ENCODE measurements around the gene NPR2.

The NPR2 gene

DNA sequence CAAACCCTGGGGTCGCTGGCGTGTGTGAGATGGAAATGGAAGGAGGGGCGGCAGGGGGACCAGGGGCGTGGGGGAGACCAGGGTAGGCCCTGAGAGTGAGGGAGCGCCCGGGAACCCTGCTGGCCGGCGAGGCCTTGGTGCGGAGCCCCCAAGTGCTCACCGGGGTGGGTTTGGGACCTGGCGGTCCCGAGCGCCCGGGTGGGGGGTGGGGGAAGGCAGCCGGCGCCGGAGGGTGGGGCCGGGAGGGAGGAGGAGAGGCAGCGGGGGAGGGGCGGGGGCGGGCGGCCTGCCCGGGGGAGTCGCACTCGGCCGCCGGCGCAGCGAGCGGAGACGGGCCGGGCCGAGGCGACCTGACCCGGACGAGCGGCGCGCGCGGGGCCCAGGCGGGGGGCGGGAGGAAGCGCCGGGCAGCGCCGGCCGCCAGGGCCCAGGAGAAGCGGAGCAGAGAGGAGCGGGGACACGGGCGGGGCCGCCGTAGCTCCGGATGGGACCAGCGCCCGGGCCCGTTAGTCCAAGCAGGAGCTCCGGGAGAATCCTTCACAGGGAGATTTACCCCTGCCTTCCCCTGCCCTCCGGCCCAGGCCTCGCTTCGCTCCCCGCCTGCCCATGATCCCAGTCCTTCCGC is at the start of gene NPR2:
NPR2 (plus strand) TSS at position 295 of the 625 bp plus-strand sequence. CDS start 818 bp downstream, outside the sequence.
- no peak for DNase-seq (ENCODE audit: low spot score)

DNA sequence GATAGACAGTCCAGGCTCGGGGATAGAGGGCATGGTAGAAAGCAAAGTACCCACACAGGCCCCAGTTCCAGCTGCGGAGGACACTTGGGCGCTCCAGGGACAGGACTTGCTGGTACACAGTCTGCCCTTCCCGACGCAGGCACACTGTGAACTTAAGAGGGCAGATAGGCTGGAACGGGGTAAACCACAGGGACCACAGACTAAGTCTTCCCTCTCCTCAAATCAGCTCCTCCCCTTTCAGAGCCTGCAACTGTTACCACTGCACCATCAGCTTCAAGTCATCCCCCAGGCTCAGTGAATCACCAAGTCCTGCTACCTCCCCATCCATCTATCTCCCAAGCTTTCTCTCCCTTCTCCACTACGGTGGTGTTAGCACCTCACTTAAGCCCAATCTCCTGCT is 49.7 kb upstream of the NPR2 start:
- no peak for DNase-seq (ENCODE audit: low spot score)

DNA sequence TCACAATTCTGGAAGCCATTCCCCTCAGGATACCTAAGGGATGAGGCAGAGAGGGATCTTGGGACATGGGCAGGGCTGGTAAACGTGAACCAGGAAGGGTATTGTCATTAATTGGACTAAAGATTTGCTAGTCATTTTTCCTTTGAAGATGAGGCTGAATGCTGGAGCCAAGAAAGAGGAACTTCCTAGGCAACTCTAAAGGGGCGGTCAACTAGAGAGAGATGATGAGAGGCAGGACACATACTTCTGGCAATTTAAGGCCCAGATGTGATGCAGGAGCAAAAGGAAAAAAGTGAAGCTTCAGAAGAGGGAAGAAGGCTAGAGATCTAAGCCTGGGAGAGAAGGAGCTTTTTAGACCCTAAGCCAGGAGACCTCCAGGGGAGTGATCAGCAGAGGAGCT is 47.9 kb upstream of the NPR2 start:
- DNase-seq (ENCODE audit: low spot score): no peak

DNA sequence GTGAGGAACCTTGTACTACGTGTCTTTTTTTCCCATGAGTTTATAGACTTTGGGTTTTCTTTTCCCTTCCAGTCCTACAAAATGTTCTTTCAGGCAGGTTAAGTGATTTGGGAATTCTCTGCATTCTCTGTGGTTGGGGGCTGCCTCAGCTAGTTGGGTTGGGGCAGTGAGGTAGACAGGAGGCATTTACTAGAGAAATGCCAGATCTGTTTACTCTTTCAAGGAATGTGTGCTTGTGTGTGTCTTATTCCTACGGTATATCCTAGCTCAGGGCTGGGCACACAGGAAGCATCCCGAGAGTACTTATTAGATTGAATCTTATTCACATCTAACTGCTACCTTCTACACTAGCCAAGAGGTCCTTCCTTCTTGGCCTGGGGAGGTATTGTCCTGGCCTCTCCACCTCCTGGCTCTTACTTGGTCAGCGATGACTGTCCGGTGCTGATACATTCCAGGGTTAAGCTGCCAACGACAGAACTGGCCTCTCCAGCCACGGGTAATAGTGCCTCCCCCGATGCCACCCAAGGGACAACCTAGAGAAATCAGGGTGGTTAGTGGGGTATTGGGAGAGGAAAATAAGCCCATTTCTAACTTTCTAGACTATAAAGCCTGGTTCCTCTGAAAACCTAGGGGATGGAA is 47.4 kb upstream of the NPR2 start:
- no peak for DNase-seq (ENCODE audit: low spot score)

DNA sequence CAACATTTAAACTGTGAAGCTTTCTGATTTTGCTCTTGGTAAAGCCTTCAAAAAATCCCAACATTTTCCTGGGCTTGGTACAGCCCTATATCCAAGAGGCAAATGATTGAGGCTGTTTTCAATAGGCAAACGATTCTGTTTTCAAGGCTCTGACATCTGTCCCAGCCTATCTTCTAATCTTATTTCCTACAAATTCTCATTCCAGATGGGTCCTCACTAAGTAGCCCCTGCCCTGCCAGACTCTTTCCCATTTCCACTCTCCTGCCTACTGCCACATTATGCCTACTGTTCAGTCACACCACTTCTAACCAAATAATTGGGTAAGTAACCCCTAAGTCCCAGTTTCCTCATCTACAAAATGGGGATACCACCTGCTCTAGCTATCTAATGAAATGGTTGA is 45.8 kb upstream of the NPR2 start:
- DNase-seq (ENCODE audit: low spot score): no peak

DNA sequence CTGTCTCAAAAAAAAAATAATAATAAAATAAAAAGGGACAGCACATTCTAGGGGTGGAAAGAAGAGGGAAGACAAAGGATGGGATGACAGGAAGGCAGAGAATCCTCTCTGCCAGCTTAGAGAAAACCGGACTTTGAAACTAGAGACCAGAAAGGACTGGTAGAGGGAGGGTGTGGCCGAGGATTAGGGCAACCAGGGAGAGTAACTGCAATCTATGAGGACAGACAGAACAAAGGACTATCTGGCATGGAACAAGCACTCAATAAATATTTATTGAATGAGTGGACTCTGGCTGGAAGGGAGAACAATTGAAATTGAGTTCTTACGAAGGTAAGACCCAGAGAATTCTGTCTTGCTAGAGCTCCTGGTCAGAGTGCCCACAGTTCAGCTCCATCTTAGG is 44.8 kb upstream of the NPR2 start:
- no peak for DNase-seq (ENCODE audit: low spot score)

DNA sequence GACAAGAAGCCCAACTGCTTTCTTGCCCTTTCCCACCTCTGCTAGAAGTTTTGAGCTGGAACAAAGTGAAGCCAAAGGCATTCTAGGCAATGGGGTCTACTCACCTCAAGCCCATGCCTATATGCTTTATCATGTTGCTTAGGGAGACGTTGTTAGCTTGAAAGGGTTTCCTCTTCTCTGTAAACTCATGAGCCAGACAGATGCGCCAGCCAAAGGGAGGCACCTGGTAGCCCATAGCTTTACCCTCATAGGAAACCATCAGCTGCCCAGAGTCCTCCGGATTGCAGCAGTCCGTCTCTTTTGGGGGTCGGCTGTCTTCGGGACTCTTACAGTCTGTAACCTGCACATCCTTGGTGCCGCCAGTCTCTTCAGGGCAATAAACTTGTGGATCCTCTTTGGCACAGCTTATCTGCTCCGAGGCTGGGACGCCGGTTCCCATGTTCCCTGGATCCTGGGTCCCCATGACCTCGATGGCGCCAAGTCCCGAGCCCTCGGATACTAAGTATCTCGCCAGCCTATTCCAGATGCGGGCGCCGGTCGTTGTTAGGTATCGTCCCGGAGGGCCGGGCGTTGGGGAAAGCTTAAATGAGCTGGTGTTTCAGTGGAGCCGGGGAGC is 43.0 kb upstream of the NPR2 start:
- DNase-seq (ENCODE audit: low spot score): peak; percentile 52

DNA sequence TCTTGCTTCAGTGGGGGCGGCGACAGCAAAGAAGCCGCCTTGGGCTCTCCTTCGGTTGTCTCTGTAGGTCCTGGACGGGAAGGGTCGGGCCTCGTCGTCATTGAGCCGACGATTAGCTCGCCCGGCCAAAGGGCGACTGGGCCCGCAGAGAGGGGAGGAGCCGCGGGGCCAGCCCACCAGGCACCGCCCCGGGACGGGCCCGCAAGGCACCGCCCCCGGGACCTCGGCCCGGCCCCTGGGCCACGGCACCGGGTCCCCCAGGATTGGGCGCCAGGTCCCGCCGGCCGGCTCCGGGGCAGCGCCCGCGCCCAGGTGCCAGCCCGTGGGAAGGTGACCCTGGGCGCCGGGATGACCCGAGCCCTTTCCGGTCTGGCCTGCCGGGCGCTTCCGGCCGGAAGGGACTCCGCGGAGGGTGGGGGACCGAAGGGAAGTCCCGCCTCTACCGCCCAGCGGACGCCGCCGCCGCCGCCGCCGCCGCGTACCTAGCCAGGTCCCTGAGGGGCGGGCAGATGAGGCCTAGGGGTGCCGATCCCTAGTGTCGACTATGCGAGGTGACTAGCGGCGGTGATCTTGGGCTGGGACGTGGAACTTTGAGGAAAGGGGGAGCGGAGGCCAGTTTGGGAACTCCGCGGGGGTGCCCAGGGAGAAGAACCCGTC is 42.4 kb upstream of the NPR2 start, which contains the start of the genes GBA2 and RGP1:
GBA2 (minus strand) TSS at position 371 of the 657 bp plus-strand sequence. CDS start 524 bp downstream, outside the sequence.
RGP1 (plus strand) TSS at position 430 of the 657 bp plus-strand sequence. CDS start 469 bp downstream, outside the sequence.
- peak; percentile 75 for DNase-seq (ENCODE audit: low spot score)

DNA sequence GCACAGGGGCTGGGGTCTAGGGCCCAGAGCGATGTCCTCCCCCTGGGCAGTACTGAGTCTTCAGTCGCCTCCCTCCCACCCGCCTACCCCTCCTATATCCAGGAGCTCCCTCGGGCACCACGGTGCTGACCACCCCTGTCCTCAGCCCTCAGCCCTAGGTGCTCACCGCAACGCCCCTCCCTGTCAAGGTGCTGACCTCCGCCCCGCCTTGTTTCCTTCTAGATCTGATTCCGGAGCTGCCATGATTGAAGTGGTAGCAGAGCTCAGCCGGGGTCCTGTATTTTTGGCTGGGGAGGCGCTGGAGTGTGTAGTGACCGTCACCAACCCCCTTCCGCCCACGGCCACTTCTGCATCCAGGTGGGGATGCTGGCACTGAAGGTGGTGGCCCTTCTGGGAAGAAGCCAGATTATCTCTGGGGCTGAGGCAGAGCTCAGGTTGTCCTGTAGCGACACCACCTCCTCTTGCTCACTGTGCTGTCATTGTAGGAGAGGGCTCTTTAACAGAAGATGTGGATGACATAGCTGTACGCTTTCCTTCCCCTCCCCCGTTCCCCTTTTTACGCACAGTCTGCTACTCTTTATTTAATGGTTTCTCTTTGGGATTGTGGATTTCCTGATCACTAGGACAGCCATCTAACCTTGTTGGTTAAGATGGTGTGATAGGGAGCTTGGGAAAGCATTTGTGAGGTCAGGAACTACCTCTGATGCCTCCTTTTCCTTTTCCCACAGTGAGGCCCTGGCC is 41.7 kb upstream of the NPR2 start:
- DNase-seq (ENCODE audit: low spot score): peak; percentile 51

DNA sequence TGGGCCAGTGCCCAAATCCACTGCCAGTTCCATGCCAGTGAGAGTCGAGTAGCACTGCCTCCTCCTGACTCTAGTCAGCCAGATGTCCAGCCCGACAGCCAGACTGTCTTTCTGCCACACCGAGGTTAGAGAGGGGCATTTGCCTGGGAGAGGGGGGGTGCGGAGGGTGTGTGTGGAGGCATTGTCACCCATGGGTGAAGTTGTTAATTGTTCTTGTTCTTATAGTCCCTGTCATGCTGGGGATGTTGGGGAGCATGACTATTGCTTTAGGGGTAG is 41.2 kb upstream of the NPR2 start:
- DNase-seq (ENCODE audit: low spot score): no peak

DNA sequence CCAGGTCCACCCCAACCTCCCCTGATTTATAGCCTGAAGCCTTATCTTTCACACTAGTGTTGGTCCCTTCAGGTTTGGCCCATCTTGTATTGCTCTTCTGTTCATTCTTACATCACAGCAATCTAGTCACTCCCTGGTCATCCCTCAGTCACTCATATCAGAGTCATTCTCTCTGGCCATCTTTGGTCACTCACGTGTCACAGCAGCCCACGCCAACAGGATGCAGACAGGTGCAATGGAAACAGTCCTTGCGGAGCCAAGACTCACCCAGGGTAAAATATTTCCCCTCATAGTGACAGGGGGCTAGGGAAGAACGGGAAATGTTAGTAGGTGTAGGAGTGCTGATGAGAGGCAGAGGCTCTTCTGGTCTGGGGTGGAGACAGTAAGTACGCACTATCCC is 37.9 kb upstream of the NPR2 start:
- DNase-seq (ENCODE audit: low spot score): peak; percentile 72

DNA sequence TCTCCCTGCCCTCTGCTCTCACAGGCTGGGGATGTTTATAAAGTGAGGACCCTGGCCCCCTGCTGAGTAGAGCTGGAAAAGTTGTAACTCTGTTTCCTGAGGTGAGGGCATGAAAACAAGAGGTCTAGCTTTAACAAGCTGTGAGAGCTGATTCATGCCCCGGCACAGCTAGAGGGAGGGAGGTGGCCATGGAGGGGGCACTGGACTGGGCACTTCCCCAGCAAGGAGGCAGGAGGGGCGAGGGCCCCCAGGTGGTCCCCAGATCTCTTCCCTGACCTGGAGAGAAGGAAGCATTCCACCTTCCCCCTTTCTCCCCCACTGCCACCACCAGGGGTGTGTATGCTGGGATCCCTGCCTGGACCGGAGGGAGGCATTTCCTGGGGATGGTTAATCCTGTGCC is 37.1 kb upstream of the NPR2 start, which contains the start of gene MSMP:
MSMP (minus strand) TSS at position 13 of the 400 bp plus-strand sequence. CDS start 147 bp downstream, outside the sequence.
- no peak for DNase-seq (ENCODE audit: low spot score)

DNA sequence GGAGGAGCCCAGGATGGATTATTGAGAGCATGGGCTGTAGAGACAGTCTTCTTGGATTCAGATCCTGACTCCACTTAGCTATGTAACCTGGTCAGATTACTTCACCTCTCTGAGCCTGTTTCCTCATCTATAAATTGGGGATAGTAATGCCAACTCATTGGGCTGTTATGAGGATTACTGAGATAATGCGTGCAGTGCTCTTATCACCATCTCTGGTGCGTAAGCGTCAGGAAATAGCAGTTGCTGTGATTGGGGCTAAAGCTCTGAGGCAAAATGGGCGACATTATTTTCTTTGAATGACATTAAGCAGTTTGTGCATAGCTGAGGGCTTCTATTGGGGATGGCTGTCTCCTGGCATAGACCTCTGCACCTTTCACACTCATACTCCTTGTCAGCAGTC is 36.3 kb upstream of the NPR2 start:
- DNase-seq (ENCODE audit: low spot score): no peak

DNA sequence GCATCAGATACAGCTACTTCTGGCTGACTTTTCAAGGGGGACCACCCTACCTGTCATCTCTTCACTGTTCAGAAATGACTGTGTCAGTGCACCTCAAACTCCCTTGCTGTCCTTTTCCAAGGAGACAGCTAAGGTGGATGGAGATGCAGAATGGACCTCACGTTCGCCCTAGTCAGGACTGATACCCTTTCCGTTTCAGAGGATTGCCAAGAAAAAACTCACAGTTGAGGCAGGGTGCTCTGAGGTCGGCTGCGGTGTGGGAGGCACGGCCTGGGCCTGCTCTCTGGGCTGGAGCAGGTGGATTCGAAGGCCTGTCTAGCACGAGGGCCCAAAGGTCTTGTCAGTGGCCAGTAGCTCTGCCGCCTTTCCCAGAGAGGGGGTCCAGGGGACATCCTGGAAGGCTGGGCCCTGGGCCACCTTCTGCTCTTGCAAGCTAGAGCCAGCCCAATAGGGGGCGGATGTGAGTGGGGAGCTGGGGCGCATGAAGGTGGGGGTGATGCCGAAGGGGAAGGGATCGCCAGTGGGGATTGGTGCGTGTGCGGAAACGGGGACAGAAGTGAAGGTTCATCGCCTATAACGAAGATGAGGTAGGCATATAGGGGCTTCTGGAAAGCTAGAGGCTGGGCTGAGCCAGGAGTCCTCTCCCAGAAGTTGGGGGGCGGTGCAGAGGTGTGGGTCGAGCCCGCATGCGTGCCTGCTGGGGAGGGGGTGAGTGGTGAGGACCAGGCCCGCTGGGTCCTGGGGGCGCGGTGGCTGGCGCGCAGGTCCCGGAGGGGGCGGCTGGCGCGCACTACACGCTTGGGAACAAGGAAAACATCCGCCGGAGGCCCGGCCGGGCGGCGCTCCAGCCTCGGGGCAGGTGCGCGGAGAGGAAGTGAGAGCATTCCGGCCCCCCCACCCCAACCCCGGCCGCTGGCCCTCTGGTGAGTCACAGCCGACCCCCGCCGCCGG is 34.8 kb upstream of the NPR2 start:
- DNase-seq (ENCODE audit: low spot score): peak; percentile 83

DNA sequence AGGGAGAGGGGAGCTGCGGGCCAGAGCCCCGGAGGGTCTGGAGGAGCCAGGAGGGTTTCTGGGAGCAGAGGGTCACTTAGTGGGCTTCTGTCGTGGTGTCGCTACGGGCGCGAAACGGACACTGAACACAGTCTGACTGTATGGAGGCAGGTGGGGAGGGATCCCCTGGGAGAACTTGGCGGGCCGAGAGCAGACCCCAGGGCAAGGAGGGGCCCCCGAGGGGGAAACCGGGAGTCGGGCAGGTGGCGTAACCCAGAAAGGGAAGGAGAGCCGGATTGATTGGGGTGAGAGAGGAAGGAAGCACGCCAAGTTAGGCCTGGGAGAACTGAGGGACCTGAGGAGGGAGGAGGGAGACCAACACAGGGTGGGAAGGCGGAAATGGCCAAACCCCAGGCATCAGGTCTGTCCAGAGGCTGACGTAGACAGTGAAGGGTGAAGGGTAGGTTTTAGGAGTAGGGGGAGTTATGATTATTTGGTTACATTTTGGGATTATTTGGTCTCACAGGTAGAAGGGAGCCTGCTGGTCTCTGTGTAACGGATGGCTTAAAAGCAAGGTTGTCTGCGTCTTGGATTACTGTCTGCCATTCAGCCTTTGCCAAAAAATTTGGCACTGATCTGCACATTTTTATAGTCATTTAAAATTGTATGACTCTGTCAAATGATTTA is 34.0 kb upstream of the NPR2 start:
- DNase-seq (ENCODE audit: low spot score): peak; percentile 80

DNA sequence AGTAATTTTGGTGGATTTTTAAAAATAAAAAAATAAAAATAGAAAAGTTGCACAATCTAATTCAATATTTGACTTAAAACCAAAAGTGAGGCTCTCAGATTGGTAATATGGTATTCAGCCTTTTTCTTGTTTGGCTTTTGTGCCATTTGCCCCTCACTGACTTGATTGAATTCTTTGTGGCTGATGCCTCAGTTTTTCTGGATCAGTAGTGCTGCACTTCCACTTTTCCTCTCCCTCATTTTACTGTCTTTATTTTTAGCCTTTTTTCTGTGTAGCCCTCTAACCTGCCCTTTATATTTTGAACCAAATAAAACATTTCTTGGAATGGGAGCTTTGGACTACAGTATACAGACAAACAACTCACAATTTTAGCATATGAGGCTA is 33.5 kb upstream of the NPR2 start:
- DNase-seq (ENCODE audit: low spot score): peak; percentile 40

DNA sequence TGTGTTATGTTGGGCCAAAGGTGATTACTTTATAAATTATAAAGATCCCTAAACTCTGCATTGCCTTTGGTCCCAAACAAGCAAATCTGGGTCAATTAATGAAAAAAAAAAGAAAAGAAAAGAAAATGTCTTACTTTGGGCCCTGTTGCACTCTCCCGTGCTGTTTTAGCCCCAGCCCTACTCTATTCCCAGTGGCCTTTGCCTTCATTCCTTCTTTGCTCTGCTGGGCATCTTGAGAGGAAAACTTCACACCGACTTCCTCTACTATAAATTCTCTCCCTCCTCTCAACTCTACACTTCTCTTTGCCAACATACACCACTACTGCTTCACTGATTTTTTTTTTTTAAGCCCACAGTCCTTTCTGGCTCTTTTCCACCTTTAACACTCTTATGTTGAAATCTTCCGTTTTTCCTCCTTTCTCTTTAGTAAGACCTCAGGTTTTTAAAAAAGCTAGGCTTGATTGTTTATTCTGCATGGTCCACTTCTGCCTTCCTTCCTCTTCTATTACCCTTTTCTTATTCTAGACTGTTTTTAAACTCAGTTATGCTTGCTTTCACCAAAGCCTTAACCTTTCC is 32.8 kb upstream of the NPR2 start:
- DNase-seq (ENCODE audit: low spot score): no peak

DNA sequence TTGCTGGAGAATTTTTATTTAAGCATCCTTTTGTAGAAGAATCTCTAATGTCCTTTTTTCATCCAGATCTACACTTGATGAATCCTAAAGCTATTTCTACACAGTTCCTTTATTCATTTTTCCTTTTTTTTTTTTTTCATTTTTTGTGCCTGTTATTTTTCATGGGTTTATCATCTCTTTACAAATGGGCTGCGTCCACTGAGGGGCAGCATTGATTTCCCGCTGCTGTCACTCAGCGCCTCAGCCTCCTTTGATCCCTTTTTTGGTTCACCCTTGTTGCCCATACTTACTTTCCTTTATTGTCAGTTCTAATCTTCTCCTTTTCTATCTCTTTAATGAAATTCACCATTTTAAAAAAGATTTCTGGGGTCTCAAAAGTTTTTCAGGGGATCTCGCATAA is 31.6 kb upstream of the NPR2 start:
- no peak for DNase-seq (ENCODE audit: low spot score)

DNA sequence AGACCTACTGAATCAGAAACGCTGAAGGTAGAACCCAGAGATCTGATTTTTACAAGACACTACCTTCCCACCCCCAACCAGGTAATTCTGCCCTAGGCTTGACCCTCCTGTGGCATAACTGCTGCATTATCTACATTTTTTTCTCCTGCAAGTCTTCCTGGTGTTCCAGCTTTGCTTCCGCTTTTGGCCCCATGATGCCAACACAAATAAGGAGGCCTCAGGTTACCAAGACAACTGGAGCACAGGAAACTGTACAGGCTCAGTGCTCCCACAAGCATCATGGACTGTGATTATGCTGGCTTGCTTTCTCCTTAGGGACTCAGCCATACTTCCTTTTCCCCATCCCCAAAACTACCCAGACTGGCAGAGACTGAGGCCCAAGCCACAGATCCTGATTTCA is 30.7 kb upstream of the NPR2 start:
- DNase-seq (ENCODE audit: low spot score): no peak

DNA sequence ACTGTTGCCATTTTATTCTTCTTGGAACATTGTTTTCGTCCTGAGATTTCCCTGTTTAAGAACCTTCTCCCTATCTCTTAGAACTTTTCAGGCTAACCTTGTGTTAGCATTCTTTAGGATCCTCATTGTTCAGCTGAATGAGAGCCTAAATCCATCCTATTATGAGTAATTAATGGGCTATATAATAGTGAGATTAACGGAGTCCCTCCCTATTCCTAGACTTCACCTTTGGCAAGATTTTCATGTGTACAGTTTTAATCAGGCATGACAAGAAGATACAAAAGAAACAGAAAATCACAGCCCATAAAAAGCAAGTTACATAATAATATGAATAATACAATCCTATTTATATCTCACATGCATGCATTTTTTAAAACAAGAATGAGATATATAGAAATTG is 28.2 kb upstream of the NPR2 start:
- no peak for DNase-seq (ENCODE audit: low spot score)

Measured in RKO (cell line).